ENCODE results near the gene TSPAN6. TPM values are rescaled to one million over a fixed set of nuclear protein-coding genes. Genes with fewer than 3 reads are reported as not detected.

Gene TSPAN6
- total RNA-seq, 1 donor from 2014 or later, result not detected

DNA sequence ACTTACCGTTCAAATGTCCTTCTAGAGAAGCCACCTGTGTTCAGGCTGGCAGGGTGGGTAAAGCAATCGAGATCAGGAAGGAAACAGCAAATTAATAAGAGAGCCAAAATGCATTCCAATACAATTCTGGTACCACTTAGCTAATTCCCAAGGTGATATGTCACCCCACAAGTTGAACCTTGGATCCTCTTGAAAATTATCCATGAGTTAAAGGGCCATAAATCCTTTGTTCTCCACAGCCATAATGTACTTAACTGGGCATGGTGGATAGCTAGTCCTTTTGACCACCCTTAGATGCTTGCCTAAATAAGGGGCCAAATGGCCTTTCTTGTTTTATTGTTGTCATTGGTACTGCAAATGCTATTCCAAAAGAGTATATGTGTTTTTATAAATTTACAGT is 49.9 kb downstream of the TSPAN6 start:
- intact Hi-C loops (cut with micrococcal nuclease), result no loop called here

DNA sequence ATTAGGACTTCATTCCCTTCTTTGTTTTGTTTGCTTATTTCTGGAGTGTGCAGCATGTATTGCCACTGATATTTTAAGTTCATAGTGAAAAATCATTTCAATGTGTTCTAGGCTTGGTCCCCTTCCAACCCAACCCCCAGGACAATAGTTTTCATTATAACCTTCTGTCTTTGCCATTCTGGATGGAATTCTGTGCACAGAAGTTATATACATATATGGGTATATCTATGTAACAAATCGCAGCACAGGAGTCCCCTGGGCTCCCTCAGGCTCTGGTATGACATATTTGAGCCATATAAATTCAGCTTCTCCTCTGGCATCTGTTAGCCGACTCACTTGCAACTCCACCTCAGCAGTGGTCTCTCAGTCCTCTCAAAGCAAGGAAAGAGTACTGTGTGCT is 52.0 kb downstream of the TSPAN6 start, which contains the start of gene TNMD:
Gene TNMD, plus strand, starts transcription at position 326 of the 400 bp plus-strand sequence. CDS start 83 bp downstream, outside the sequence.
- intact Hi-C loops (cut with micrococcal nuclease), result no loop called here

Other genes with a start within 250 kb of the TSPAN6 start
- not detected in 2 replicates for gene PCDH19, start 226.5 kb downstream of the TSPAN6 start, total RNA-seq
- not detected in 2 replicates for gene TNMD, start 51.9 kb downstream of the TSPAN6 start, total RNA-seq
- not detected in 2 replicates for gene SRPX2, start 7.4 kb upstream of the TSPAN6 start, total RNA-seq
- not detected in 2 replicates for gene SYTL4, start 95.3 kb upstream of the TSPAN6 start, total RNA-seq
- gene CSTF2, start 183.6 kb upstream of the TSPAN6 start, total RNA-seq, result 41.2 and 42.8 TPM in 2 replicates
- not detected in 2 replicates for gene NOX1, start 237.6 kb upstream of the TSPAN6 start, total RNA-seq